Loucy (cell line): ENCODE results near the gene CCDC51.

Source experiments
- CTCF ChIP-seq: fragments of 200-600 bp; sonication (generic); conservative IDR thresholded peaks from 2 replicates; pipeline ENCODE4 v1.5.1; 2014; ENCODE audit warnings: mild to moderate bottlenecking, antibody characterized with exemption, low read length
- EZH2phosphoT487 ChIP-seq: fragments of 200-600 bp; IDR thresholded peaks from 2 replicates; pipeline ENCODE4 v1.6.1; 2018; ENCODE audit warnings: antibody characterized with exemption, mild to moderate bottlenecking, moderate library complexity, borderline replicate concordance

- TF ChIP-seq CTCF: no peak
- TF ChIP-seq EZH2phosphoT487: no peak
Measured at GRCh38 chr3:48414376-48415250, 25.3 kb downstream of the CCDC51 start.
